Stimulated activated CD8-positive, alpha-beta memory T cell treated with anti-CD3 and anti-CD28 coated beads, Interleukin-15, amount 100 ng/mL, for 48 hours (primary cell): ENCODE data around the gene MXRA7.
"Not testable (repeated sequence)": the region's sequence is repeated elsewhere in the genome, so short reads cannot be mapped to it uniquely, and the experiment has no call there.

Experiments used
- DNase-seq, 2 donors: peaks; one replicate each; pipeline ENCODE4 v3.0.0-alpha.2; 2020; ENCODE audit warnings: low read depth in 2 of 2

MXRA7 gene

DNA sequence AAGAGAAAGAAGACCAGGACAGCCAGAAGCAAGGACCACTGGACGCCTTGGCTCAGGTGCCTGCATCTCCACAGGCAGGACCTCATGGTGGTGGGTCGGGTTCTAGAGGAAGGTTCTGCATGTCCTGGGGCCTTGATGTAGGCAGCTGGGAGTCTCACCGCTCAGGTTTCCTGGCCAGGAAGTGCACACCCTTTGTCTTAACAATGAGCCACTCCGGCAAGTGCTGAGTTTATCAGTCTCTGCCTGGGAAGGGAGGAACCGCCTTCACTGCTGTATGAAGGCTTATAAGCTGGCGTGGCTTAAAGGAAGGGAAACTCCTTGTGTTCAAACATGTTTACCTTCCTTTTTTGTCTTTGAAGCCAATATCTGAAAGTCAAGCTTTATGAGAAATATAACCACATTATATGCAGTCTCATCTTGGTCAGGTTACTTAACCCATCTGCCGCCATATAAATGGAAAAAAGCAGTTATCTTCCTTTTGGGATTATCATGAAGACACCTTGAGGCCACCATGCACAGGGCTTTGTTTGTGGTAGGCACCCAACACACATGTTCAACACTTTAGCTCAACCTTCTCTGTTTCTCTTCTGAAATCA, 67.1 kb downstream of the MXRA7 start, which contains the start of gene ST6GALNAC1:
Gene ST6GALNAC1 (minus strand): TSS at position 205 of the 596 bp plus-strand sequence. CDS start 119 bp downstream, at position 86.
- no peak for DNase-seq

DNA sequence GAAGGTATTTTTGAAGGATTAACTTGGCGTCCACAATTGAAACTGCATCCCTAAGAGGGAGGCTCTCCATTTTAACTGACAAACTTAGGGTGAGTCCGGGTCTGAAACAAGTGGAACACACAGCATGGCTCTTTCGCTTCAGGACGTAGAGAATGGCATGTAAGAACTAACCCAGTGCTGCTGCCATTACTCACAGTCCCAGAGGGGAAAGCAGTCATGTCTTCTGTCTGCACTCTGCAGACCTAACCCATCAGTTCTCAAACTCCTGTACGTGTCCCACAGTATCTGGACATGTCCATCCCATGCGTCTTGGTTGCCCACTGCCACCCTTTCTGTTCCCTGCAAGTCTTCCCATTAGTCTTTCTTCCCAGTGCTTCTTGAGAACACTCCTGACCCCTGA, 67.8 kb downstream of the MXRA7 start:
- no peak for DNase-seq

- DNase-seq: no peak
These were observed 68.7 kb downstream of the MXRA7 start for GRCh38 chr17:76642032-76642561.

GRCh38 chr17:76641501-76641900, 69.3 kb downstream of the MXRA7 start:
- DNase-seq: no peak

- DNase-seq: no peak
These were observed 70.0 kb downstream of the MXRA7 start for GRCh38 chr17:76640550-76641380.

GRCh38 chr17:76638263-76638662, 72.5 kb downstream of the MXRA7 start:
- DNase-seq: no peak

DNA sequence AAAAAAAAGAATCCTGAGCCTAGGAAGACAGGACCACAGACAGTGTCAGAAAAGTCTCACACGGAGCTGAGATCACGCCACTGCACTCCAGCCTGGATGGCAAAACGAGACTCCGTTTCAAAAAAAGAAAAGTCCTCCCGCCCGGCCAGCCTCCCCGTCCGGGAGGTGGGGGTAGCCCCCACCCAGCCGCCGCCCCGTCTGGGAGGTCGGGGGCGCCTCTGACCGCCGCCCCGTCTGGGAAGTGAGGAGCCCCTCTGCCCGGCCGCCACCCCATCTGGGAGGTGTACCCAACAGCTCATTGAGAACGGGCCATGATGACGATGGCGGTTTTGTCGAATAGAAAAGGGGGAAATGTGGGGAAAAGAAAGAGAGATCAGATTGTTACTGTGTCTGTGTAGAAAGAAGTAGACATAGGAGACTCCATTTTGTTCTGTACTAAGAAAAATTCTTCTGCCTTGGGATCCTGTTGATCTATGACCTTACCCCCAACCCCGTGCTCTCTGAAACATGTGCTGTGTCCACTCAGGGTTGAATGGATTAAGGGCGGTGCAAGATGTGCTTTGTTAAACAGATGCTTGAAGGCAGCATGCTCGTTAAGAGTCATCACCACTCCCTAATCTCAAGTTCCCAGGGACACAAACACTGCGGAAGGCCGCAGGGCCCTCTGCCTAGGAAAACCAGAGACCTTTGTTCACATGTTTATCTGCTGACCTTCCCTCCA, 74.1 kb downstream of the MXRA7 start:
- DNase-seq: not testable (repeated sequence)

GRCh38 chr17:76635659-76636360, 75.0 kb downstream of the MXRA7 start:
- no peak for DNase-seq

GRCh38 chr17:76635039-76635438, 75.7 kb downstream of the MXRA7 start:
- DNase-seq: no peak

DNA sequence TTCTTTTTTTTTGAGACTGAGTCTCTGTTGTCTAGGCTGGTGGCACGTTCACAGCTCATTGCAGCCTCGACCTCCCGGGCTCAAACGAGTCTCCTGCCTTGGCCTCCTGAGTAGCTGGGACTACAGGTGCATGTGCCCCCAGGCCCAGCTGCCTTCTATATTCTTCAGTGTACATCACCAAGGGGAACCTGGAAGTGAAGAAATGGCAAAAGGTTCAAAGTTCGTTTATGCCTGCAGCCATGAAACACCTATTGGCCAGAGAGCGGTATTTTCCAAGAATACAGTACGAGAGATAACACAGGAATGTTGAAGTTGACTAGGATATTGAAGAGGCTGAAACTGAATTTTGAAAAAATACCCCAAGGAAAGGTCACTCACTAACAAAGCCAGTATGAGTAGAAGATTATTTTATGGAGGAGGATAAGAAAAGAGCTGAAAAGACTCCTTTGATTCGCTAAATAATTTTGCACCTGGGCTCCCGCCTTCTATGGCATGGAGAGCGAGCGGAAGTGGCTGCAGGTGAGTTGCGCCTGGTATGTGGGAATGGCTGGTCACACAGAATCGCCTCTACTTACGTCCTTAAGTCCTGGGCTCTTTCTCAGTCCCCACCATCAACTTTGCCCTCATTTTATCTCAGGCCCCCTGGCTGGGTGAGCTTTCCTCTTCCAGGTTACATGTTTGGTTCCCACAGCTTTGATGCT, 77.0 kb downstream of the MXRA7 start:
- no peak for DNase-seq

- DNase-seq: peak in 1 of 2 donors; percentile 14
These were observed 78.8 kb downstream of the MXRA7 start for GRCh38 chr17:76631821-76632565.

- DNase-seq: no peak
These were observed 80.6 kb downstream of the MXRA7 start for GRCh38 chr17:76630151-76630550.
